ENCODE measurements around the gene ITIH1. TPM values are rescaled to one million over a fixed set of nuclear protein-coding genes. Genes with fewer than 3 reads are reported as not detected.

ITIH1 gene
- total and polyA plus RNA-seq, 2 donors (not counting 3 experiments of a cell fraction or from before 2014, with no cell fraction given) = not detected

DNA sequence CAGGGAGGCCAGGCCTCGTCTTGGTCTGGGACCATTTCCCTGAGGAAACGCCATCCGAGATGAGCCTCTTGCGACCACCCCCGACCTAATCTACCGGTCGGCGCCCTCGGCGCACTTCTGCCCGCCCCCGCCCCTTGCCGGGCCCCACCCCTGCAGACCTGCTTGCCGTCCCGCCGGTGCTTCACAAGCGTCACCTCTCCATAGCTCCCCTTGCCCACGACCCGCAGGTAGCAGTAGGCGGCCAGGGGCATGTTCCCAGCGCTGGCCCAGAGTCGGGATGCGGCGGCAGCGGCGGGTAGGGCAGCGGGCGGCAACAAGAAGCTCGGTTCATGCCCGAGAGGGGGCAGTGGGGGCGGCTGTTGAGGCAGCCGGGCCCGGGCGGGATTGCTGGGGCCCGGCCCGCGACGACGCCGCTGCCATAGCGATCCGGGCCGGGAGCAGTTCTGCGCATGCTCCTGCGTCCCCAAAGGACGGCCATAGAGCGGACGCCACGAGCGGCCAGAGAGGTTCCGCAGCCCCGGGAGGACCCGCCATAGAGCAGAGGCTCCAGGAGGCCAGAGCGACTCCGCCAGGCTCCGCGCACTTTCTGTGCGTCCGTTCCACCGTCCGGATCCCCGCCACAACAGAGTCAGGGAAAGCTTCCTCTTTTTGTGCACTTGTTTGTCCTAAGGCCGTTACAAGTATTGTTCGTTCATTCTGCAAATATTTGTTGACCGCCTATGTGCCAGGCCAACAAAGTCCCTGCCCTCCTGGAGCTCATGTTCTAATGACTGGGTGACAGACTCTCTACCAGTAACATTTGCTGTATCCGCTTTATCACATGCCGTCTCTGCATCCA, 6.7 kb upstream of the ITIH1 start, which contains the start of gene NEK4:
NEK4 (minus strand) TSS at position 445 of the 838 bp plus-strand sequence; CDS start at position 251, 194 bp downstream.
- peak within 1 kb of the TSS; percentile 98 for H3K4me2 ChIP-seq (ENCODE audit: insufficient read depth, low read length)
- H3K4me1 ChIP-seq (ENCODE audit: control insufficient read depth, extremely low read depth, insufficient read depth, low read length) = peaks cover 12% of the 10 kb centered on the region
- H3K9me3 ChIP-seq (replicated peaks; ENCODE audit: control insufficient read depth, insufficient read depth, low read length) = no peaks in the 10 kb centered on the region
- H3K9me1 ChIP-seq (replicated peaks; ENCODE audit: control insufficient read depth, extremely low read depth, insufficient read depth, low read length) = no peaks in the 10 kb centered on the region
- peak within 1 kb of the TSS; percentile 34 to 81 (median 73) for H3K4me3 ChIP-seq (replicated peaks in 1 of 3; ENCODE audit: insufficient read depth in 1 of 3, low read depth in 1 of 3, low read length in 3 of 3)
- peak within 1 kb of the TSS; percentile 67 for H3K9ac ChIP-seq (replicated peaks; ENCODE audit: extremely low read depth, insufficient read depth, low read length)
- FAIRE-seq (peak; percentile 79), DNase-seq (ENCODE audit: low read depth, low spot score) (peak; percentile 92)
- peak within 1 kb of the TSS; percentile 91 for H2AFZ ChIP-seq (ENCODE audit: low read depth, low read length)
- TF ChIP-seq POLR2AphosphoS5 (IDR thresholded peaks at IDR 0.05; ENCODE audit: insufficient read depth, low read depth, low read length) (peak; percentile 97), POLR2A (IDR thresholded peaks at IDR 0.05; ENCODE audit: low read depth, low read length) (peak; percentile 98), FOS (IDR thresholded peaks at IDR 0.05; ENCODE audit: borderline replicate concordance, insufficient read depth, low read length) (no peak)
- TF ChIP-seq, protein P1, sequence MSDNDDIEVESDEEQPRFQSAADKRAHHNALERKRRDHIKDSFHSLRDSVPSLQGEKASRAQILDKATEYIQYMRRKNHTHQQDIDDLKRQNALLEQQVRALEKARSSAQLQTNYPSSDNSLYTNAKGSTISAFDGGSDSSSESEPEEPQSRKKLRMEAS (IDR thresholded peaks at IDR 0.05; ENCODE audit: insufficient read depth, insufficient read length) = no peak
- ChIA-PET POLR2A (no interaction called here), CTCF (interaction anchor here (0.6 to 1.6 kb wide), 3 partner anchors 10 to 336 kb away, joined by 4 to 11 read pairs (median 4); no protein-coding TSS in a partner anchor)
- dilution Hi-C loops (cut with MboI; ENCODE audit: extremely low pct_ligation_motif_present, low sequenced_read_pairs) = no loop called here
- BruUV-seq (replicated peaks) = no TSS peak
- no peaks in the 10 kb centered on the region for H4K20me1 ChIP-seq (replicated peaks; ENCODE audit: control insufficient read depth, extremely low read depth, insufficient read depth, low read length)
- H3K36me3 ChIP-seq (ENCODE audit: control insufficient read depth in 2 of 2, extremely low read depth in 1 of 2, insufficient read depth in 2 of 2, low read length in 2 of 2) = peaks cover 3 to 4% of the 10 kb centered on the region in 2 experiments
- H3K79me2 ChIP-seq (ENCODE audit: control insufficient read depth, insufficient read depth, low read length) = peaks cover 13% of the 10 kb centered on the region
- H3K27ac ChIP-seq (ENCODE audit: insufficient read depth, low read depth, low read length) = peak within 1 kb of the TSS; percentile 54
- no peaks in the 10 kb centered on the region for H3K27me3 ChIP-seq (ENCODE audit: control insufficient read depth in 2 of 2, insufficient read depth in 2 of 2, low read length in 2 of 2)
- intact Hi-C loops (cut with micrococcal nuclease) = no loop called here

- no peak for FAIRE-seq
- peak overlapping the region; percentile 74 for H3K4me2 ChIP-seq (ENCODE audit: insufficient read depth, low read length)
- no peak for DNase-seq (ENCODE audit: low read depth, low spot score)
- dilution Hi-C loops (cut with MboI; ENCODE audit: extremely low pct_ligation_motif_present, low sequenced_read_pairs) (no loop called here), intact Hi-C loops (cut with micrococcal nuclease) (no loop called here)
- H4K20me1 ChIP-seq (replicated peaks; ENCODE audit: control insufficient read depth, extremely low read depth, insufficient read depth, low read length) = no peaks in the 10 kb centered on the region
- H3K9me3 ChIP-seq (replicated peaks; ENCODE audit: control insufficient read depth, insufficient read depth, low read length) = no peaks in the 10 kb centered on the region
- POLR2A ChIA-PET = no interaction called here
- CTCF ChIA-PET = interaction anchor here (0.7 to 1.6 kb wide), 2 partner anchors 9 to 49 kb away, joined by 4 to 11 read pairs; no protein-coding TSS in a partner anchor
- H3K4me3 ChIP-seq (replicated peaks in 1 of 3; ENCODE audit: insufficient read depth in 1 of 3, low read depth in 1 of 3, low read length in 3 of 3) = peak overlapping the region; percentile 34 to 81 (median 73)
- H3K9ac ChIP-seq (replicated peaks; ENCODE audit: extremely low read depth, insufficient read depth, low read length) = peak overlapping the region; percentile 67
- TSS peak; percentile 97 for BruUV-seq (replicated peaks)
- H3K9me1 ChIP-seq (replicated peaks; ENCODE audit: control insufficient read depth, extremely low read depth, insufficient read depth, low read length) = no peaks in the 10 kb centered on the region
- H3K27ac ChIP-seq (ENCODE audit: insufficient read depth, low read depth, low read length) = peak overlapping the region; percentile 54
- TF ChIP-seq POLR2A (IDR thresholded peaks at IDR 0.05; ENCODE audit: low read depth, low read length) (no peak), POLR2AphosphoS5 (IDR thresholded peaks at IDR 0.05; ENCODE audit: insufficient read depth, low read depth, low read length) (no peak)
- H3K36me3 ChIP-seq (ENCODE audit: control insufficient read depth in 2 of 2, extremely low read depth in 1 of 2, insufficient read depth in 2 of 2, low read length in 2 of 2) = peaks cover 0 to 3% of the 10 kb centered on the region in 2 experiments
- H3K4me1 ChIP-seq (ENCODE audit: control insufficient read depth, extremely low read depth, insufficient read depth, low read length) = peaks cover 12% of the 10 kb centered on the region
- H3K27me3 ChIP-seq (ENCODE audit: control insufficient read depth in 2 of 2, insufficient read depth in 2 of 2, low read length in 2 of 2) = no peaks in the 10 kb centered on the region
- H2AFZ ChIP-seq (ENCODE audit: low read depth, low read length) = peak overlapping the region; percentile 91
- peaks cover 13% of the 10 kb centered on the region for H3K79me2 ChIP-seq (ENCODE audit: control insufficient read depth, insufficient read depth, low read length)
Measured at GRCh38 chr3:52771334-52771681, 6.1 kb upstream of the ITIH1 start.

Data from endothelial cell of umbilical vein (primary cell).